ENCODE results near the gene GADD45GIP1.
"Not testable (repeated sequence)": the region's sequence is repeated elsewhere in the genome, so short reads cannot be mapped to it uniquely, and the experiment has no call there.

The GADD45GIP1 gene

GRCh38 chr19:12957389-12957952 lies 448 bp upstream of the GADD45GIP1 start:
- DNase-seq (ENCODE audit: low spot score): not testable (repeated sequence)

GRCh38 chr19:12955996-12956395 lies 1.0 kb downstream of the GADD45GIP1 start:
- no peak for DNase-seq (ENCODE audit: low spot score)

- not testable (repeated sequence) for DNase-seq (ENCODE audit: low spot score)
These were observed 1.4 kb downstream of the GADD45GIP1 start for GRCh38 chr19:12955575-12955974.

GRCh38 chr19:12954612-12954962 lies 2.4 kb downstream of the GADD45GIP1 start:
- DNase-seq (ENCODE audit: low spot score): no peak

GRCh38 chr19:12953799-12954611 lies 3.0 kb downstream of the GADD45GIP1 start:
- peak; percentile 52 for DNase-seq (ENCODE audit: low spot score)

- peak; percentile 76 for DNase-seq (ENCODE audit: low spot score)
These were observed 3.8 kb downstream of the GADD45GIP1 start for GRCh38 chr19:12953138-12953798.

- DNase-seq (ENCODE audit: low spot score): no peak
These were observed 4.4 kb downstream of the GADD45GIP1 start for GRCh38 chr19:12952488-12953137.

- DNase-seq (ENCODE audit: low spot score): not testable (repeated sequence)
These were observed 5.0 kb downstream of the GADD45GIP1 start for GRCh38 chr19:12952050-12952449.

- DNase-seq (ENCODE audit: low spot score): no peak
These were observed 7.4 kb downstream of the GADD45GIP1 start for GRCh38 chr19:12949363-12950283.

GRCh38 chr19:12948612-12949362 lies 8.2 kb downstream of the GADD45GIP1 start:
- DNase-seq (ENCODE audit: low spot score): no peak

GRCh38 chr19:12947702-12948611 lies 9.1 kb downstream of the GADD45GIP1 start:
- DNase-seq (ENCODE audit: low spot score): no peak

- DNase-seq (ENCODE audit: low spot score): no peak
These were observed 10.1 kb downstream of the GADD45GIP1 start for GRCh38 chr19:12946731-12947496.

- no peak for DNase-seq (ENCODE audit: low spot score)
These were observed 10.8 kb downstream of the GADD45GIP1 start for GRCh38 chr19:12946092-12946721.

- peak; percentile 93 for DNase-seq (ENCODE audit: low spot score)
These were observed 11.4 kb downstream of the GADD45GIP1 start, which contains the start of gene RAD23A for GRCh38 chr19:12945479-12946091. Gene RAD23A (plus strand): TSS chr19:12945862. CDS start chr19:12945949, 87 bp downstream.

- no peak for DNase-seq (ENCODE audit: low spot score)
These were observed 12.8 kb downstream of the GADD45GIP1 start for GRCh38 chr19:12944104-12944674.

- no peak for DNase-seq (ENCODE audit: low spot score)
These were observed 13.5 kb downstream of the GADD45GIP1 start for GRCh38 chr19:12943437-12944044.

- DNase-seq (ENCODE audit: low spot score): no peak
These were observed 16.1 kb downstream of the GADD45GIP1 start for GRCh38 chr19:12940897-12941296.
